ENCODE data around the gene ELOVL5.

DNA sequence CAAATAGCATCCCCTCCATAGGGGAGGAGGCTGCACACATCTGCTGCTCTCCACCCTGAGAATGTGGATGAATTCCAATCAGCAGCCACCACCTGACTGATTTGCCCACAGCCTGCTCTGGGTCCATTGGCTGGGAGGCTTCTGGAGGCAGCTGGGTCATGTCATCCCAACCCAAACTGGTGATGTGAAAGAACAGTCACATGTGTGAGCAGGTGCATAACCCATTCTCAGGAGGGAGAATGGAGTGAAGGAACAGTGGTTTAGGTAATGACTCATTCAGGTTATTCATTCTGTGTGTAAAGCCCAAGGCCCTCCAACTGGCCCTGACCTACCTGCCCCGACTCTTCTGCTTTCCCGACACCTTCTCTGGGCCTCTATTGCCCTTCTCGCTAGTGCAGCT, 109.2 kb downstream of the ELOVL5 start:
- TF ChIP-seq POLR2A (IDR thresholded peaks at IDR 0.05), result no peak
- TF ChIP-seq, protein P1, sequence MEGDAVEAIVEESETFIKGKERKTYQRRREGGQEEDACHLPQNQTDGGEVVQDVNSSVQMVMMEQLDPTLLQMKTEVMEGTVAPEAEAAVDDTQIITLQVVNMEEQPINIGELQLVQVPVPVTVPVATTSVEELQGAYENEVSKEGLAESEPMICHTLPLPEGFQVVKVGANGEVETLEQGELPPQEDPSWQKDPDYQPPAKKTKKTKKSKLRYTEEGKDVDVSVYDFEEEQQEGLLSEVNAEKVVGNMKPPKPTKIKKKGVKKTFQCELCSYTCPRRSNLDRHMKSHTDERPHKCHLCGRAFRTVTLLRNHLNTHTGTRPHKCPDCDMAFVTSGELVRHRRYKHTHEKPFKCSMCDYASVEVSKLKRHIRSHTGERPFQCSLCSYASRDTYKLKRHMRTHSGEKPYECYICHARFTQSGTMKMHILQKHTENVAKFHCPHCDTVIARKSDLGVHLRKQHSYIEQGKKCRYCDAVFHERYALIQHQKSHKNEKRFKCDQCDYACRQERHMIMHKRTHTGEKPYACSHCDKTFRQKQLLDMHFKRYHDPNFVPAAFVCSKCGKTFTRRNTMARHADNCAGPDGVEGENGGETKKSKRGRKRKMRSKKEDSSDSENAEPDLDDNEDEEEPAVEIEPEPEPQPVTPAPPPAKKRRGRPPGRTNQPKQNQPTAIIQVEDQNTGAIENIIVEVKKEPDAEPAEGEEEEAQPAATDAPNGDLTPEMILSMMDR (IDR thresholded peaks at IDR 0.05), result no peak
